ENCODE measurements around the gene MCTP1.
"Not testable (repeated sequence)": the region's sequence is repeated elsewhere in the genome, so short reads cannot be mapped to it uniquely, and the experiment has no call there.

MCTP1 gene

GRCh38 chr5:94855543-94855942 lies 429.4 kb downstream of the MCTP1 start:
- no peak for DNase-seq

- DNase-seq = no peak
These were observed 431.8 kb downstream of the MCTP1 start for GRCh38 chr5:94853120-94853519.

GRCh38 chr5:94850960-94851359 lies 433.9 kb downstream of the MCTP1 start:
- DNase-seq = no peak

GRCh38 chr5:94849821-94850736 lies 434.8 kb downstream of the MCTP1 start:
- peak; percentile 27 for DNase-seq

GRCh38 chr5:94849324-94849723 lies 435.6 kb downstream of the MCTP1 start:
- DNase-seq = no peak

- no peak for DNase-seq
These were observed 437.2 kb downstream of the MCTP1 start for GRCh38 chr5:94847726-94848125.

GRCh38 chr5:94847019-94847418 lies 437.9 kb downstream of the MCTP1 start:
- DNase-seq = no peak

- not testable (repeated sequence) for DNase-seq
These were observed 439.2 kb downstream of the MCTP1 start for GRCh38 chr5:94845696-94846095.

GRCh38 chr5:94841598-94842322 lies 443.1 kb downstream of the MCTP1 start:
- DNase-seq = no peak

- no peak for DNase-seq
These were observed 451.0 kb downstream of the MCTP1 start for GRCh38 chr5:94833851-94834250.

GRCh38 chr5:94832685-94833084 lies 452.2 kb downstream of the MCTP1 start:
- DNase-seq = no peak

- DNase-seq = no peak
These were observed 454.4 kb downstream of the MCTP1 start for GRCh38 chr5:94830520-94830919.

GRCh38 chr5:94828222-94828621 lies 456.7 kb downstream of the MCTP1 start:
- DNase-seq = not testable (repeated sequence)

GRCh38 chr5:94820488-94820887 lies 464.4 kb downstream of the MCTP1 start:
- DNase-seq = no peak

GRCh38 chr5:94818904-94819303 lies 466.0 kb downstream of the MCTP1 start:
- no peak for DNase-seq

- DNase-seq = no peak
These were observed 469.4 kb downstream of the MCTP1 start for GRCh38 chr5:94815313-94816039.

GRCh38 chr5:94812232-94812631 lies 472.7 kb downstream of the MCTP1 start:
- no peak for DNase-seq

- DNase-seq = no peak
These were observed 473.6 kb downstream of the MCTP1 start for GRCh38 chr5:94811331-94811730.

- DNase-seq = no peak
These were observed 474.0 kb downstream of the MCTP1 start for GRCh38 chr5:94810877-94811276.

- no peak for DNase-seq
These were observed 474.6 kb downstream of the MCTP1 start for GRCh38 chr5:94810281-94810680.

GRCh38 chr5:94808497-94808896 lies 476.4 kb downstream of the MCTP1 start:
- no peak for DNase-seq

- DNase-seq = no peak
These were observed 476.9 kb downstream of the MCTP1 start for GRCh38 chr5:94807985-94808384.

GRCh38 chr5:94802450-94802849 lies 482.4 kb downstream of the MCTP1 start:
- no peak for DNase-seq
